BLaER1 (cell line): ENCODE results near the gene UBE2G2.

Experiments used
- H3K27ac ChIP-seq: shearing (Covaris generic); formaldehyde crosslinking; 2 replicates; pipeline ENCODE4 v1.8.1; 2022
- H3K27me3 ChIP-seq: shearing (Covaris generic); formaldehyde crosslinking; 2 replicates; pipeline ENCODE4 v1.8.1; 2022
- H3K36me3 ChIP-seq: shearing (Covaris generic); formaldehyde crosslinking; 2 replicates; pipeline ENCODE4 v1.8.1; 2022
- H3K4me1 ChIP-seq: shearing (Covaris generic); formaldehyde crosslinking; 2 replicates; pipeline ENCODE4 v1.8.1; 2022
- H3K4me2 ChIP-seq: shearing (Covaris generic); formaldehyde crosslinking; 2 replicates; pipeline ENCODE4 v1.8.1; 2022
- H3K4me3 ChIP-seq: shearing (Covaris generic); formaldehyde crosslinking; 2 replicates; pipeline ENCODE4 v1.8.1; 2022
- H3K9ac ChIP-seq: shearing (Covaris generic); formaldehyde crosslinking; 2 replicates; pipeline ENCODE4 v1.8.1; 2022
- H3K9me3 ChIP-seq: shearing (Covaris generic); formaldehyde crosslinking; 2 replicates; pipeline ENCODE4 v1.8.1; 2022
- H4K20me1 ChIP-seq: shearing (Covaris generic); formaldehyde crosslinking; 2 replicates; pipeline ENCODE4 v1.8.1; 2022
- Cebpa-rat ChIP-seq: shearing (Covaris generic); IDR thresholded peaks from 2 replicates; pipeline ENCODE4 v1.8.1; 2022

UBE2G2 gene

DNA sequence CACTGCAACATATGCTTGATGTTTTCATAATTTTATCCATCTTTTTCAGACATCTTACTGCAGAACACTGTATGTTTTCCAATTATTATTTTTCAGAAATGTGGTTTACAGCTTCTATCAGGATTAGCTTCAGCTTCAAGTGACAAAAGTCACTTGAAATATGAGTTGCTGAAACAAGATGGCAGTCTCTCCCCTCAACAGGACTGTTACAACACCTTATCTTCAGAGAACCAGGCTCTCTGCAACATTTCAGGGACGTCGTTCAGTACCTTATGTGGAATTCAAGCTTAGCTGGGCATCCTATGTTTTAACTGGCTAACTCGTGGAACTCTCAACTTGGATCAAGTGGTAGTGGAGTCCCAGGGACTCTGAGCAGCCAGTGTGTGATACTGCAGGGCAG, 2.0 kb upstream of the UBE2G2 start:
- H3K36me3 ChIP-seq = peaks cover 66% of the 10 kb centered on the region

DNA sequence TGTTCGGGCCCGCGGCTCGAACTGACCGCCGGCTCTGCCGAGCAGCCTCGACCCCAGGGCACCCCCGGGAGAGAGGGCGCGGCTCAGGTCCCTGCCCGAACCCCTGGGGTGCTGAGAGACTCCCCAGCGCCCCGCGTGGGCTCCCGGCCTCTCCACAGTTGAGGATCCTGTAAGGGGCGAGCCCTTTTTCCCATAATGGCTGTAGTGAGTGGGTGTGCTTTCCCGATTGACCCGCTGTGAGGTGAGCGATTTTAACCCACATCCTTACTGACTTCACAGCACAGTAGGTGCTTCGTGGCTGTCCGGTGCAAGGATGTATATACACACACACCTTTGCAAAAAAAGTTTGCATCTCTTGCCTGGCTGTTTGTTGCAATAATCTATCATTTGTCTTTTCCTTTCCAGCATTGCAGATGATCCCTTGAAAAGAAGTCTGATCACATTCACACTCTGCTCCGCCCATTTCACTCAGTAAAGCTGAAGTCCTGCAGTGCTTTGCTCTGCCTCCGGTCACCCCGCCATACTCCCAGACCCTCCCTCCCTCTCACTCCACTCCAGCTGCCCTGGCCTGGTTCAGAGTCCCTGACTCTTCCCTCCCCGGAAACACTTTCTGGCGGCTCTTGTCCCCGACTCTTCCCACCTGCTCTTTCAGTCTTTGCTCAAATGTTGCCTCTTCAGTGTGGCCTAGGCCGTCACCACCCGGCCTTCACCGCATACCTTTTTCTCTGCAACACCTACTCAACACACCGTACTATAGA, 955 bp upstream of the UBE2G2 start:
- peak overlapping the region; percentile 89 for H3K27ac ChIP-seq
- H3K9ac ChIP-seq = peak overlapping the region; percentile 90
- no peaks in the 10 kb centered on the region for H3K9me3 ChIP-seq
- peaks cover 66% of the 10 kb centered on the region for H3K36me3 ChIP-seq
- peaks cover 52% of the 10 kb centered on the region for H4K20me1 ChIP-seq
- no peak for TF ChIP-seq Cebpa-rat
- no peaks in the 10 kb centered on the region for H3K27me3 ChIP-seq
- H3K4me1 ChIP-seq = peaks cover 55% of the 10 kb centered on the region
- peak overlapping the region; percentile 99 for H3K4me2 ChIP-seq
- peak overlapping the region; percentile 85 for H3K4me3 ChIP-seq

More for the DNA sequence above, 2.0 kb upstream of the UBE2G2 start:
- H3K4me3 ChIP-seq = no peak overlapping the region
- no peak overlapping the region for H3K4me2 ChIP-seq
- H4K20me1 ChIP-seq = peaks cover 48% of the 10 kb centered on the region
- H3K27me3 ChIP-seq = no peaks in the 10 kb centered on the region
- peaks cover 55% of the 10 kb centered on the region for H3K4me1 ChIP-seq
- no peaks in the 10 kb centered on the region for H3K9me3 ChIP-seq
- H3K27ac ChIP-seq = no peak overlapping the region
- no peak for TF ChIP-seq Cebpa-rat
- H3K9ac ChIP-seq = no peak overlapping the region

DNA sequence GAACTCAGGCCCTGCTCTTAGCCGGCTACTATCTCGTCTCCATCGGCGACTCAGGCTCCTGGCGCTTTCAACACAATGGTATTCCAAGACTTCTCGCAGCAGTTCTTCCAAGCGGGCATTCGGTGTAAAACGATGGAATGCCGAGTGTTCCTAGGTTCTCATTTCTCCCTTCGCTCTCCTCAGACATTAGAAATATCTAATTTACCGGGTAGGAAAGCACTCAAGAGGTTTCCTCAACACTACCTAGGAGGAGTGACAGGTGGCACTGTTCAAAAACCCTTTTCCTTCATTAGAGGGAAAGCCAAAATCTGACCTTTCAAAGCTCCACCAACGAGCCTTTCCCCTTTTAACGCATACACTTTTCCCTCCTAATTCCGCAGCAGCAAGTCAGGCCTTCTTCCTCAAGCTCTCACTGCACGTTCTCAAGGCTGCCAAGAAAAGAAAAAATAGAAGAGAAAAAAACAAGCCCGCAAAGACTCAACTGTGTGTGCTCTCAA, 601 bp downstream of the UBE2G2 start:
- H3K4me3 ChIP-seq = peak overlapping the region; percentile 85
- H4K20me1 ChIP-seq = peaks cover 60% of the 10 kb centered on the region
- peaks cover 55% of the 10 kb centered on the region for H3K4me1 ChIP-seq
- no peaks in the 10 kb centered on the region for H3K27me3 ChIP-seq
- peaks cover 61% of the 10 kb centered on the region for H3K36me3 ChIP-seq
- H3K4me2 ChIP-seq = peak overlapping the region; percentile 99
- no peaks in the 10 kb centered on the region for H3K9me3 ChIP-seq
- H3K9ac ChIP-seq = peak overlapping the region; percentile 90
- H3K27ac ChIP-seq = peak overlapping the region; percentile 89
- no peak for TF ChIP-seq Cebpa-rat

DNA sequence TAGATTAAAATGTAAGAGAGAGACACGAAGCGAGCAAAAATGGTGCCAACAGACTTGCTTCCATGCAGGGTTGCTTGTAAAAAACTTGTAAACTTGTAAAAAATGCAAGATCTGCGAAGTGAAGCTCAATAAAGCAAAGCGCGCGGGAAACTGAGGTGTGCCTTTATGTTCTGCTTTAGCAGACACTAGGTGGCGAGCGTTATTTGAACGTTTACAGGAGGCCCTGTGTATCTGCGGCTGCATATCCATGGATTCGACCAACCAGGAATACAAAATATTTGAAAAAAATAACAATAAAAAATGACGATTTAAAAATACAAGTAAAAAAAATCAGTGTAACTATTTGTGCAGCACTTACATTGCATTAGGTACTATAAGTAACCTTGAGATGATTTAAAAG, 1.5 kb downstream of the UBE2G2 start:
- H3K27ac ChIP-seq = no peak overlapping the region
- no peak for TF ChIP-seq Cebpa-rat
- no peaks in the 10 kb centered on the region for H3K27me3 ChIP-seq
- peaks cover 64% of the 10 kb centered on the region for H4K20me1 ChIP-seq
- H3K4me3 ChIP-seq = peak overlapping the region; percentile 85
- no peaks in the 10 kb centered on the region for H3K9me3 ChIP-seq
- H3K4me2 ChIP-seq = peak overlapping the region; percentile 99
- H3K9ac ChIP-seq = peak overlapping the region; percentile 90
- peaks cover 46% of the 10 kb centered on the region for H3K4me1 ChIP-seq
- peaks cover 57% of the 10 kb centered on the region for H3K36me3 ChIP-seq

DNA sequence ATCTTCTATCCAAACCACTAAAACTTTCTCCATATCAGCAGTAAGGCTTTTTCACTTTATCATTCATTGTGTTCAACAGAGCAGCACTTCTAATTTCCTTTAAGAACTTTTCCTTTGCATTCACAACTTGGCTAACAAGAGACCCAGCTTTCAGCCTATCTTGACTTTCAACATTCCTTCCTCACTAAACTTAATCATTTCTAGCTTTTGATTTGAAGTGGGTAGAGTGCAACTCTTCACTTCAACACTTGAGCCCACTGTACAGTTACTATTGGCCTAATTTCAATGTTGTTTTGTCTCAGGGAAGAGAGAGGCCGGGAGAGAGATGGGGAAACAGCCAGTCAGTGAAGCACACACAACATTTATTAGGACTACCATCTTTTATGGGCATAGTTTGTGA, 2.0 kb downstream of the UBE2G2 start:
- H3K4me1 ChIP-seq = peaks cover 44% of the 10 kb centered on the region
- no peak overlapping the region; the same call in 1 of the 2 replicates for H3K4me3 ChIP-seq
- H4K20me1 ChIP-seq = peaks cover 68% of the 10 kb centered on the region
- H3K27me3 ChIP-seq = no peaks in the 10 kb centered on the region
- no peak for TF ChIP-seq Cebpa-rat
- H3K36me3 ChIP-seq = peaks cover 57% of the 10 kb centered on the region
- peak overlapping the region; percentile 90 for H3K9ac ChIP-seq
- peak overlapping the region; percentile 99 for H3K4me2 ChIP-seq
- H3K27ac ChIP-seq = no peak overlapping the region
- H3K9me3 ChIP-seq = no peaks in the 10 kb centered on the region

DNA sequence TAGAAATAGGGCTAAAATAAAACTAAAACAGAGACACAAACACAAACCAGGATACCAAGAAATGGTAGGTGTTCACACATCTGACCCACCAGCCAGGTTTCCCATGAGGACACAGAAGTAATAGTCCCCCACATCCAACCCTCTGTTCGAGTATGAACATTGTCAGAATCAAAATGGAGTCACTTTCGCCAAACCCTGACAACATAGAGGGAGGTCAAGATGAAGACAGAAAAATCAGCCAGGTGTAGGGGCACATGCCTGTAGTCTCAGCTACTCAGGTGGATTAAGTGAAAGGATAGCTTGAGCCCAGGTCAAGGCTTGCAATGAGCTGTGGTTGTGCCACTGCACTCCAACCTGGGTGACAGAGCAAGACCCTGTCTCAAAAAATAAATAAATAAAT, 3.8 kb downstream of the UBE2G2 start:
- Histone ChIP-seq H3K4me1 (peaks cover 33% of the 10 kb centered on the region), H3K36me3 (peaks cover 46% of the 10 kb centered on the region)

DNA sequence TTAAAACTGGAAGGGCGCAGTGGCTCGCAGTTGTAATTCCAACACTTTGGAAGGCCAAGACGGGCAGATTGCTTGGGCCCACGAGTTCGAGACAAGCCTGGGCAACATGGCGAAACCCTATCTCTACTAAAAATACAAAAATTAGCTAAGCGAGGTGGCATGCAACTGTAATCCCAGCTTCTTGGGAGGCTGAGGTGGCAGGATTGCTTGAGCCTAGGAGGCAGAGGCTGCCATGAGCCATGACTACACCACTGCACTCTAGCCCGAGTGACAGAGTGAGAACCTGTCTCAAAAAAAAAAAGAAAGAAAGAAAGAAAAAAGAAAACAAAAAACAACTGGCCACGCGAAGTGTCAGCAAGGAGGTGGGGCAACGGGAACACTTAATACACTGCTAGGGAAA, 6.3 kb downstream of the UBE2G2 start:
- no peaks in the 10 kb centered on the region for H3K27me3 ChIP-seq
- peaks cover 100% of the 10 kb centered on the region for H4K20me1 ChIP-seq
- H3K4me3 ChIP-seq = no peak overlapping the region
- no peak overlapping the region for H3K9ac ChIP-seq
- H3K4me2 ChIP-seq = no peak overlapping the region
- peaks cover 24% of the 10 kb centered on the region for H3K4me1 ChIP-seq
- no peak for TF ChIP-seq Cebpa-rat
- no peaks in the 10 kb centered on the region for H3K9me3 ChIP-seq
- no peak overlapping the region for H3K27ac ChIP-seq
- peaks cover 70% of the 10 kb centered on the region for H3K36me3 ChIP-seq

More for the DNA sequence above, 3.8 kb downstream of the UBE2G2 start:
- Histone ChIP-seq H3K9ac (no peak overlapping the region), H3K9me3 (no peaks in the 10 kb centered on the region), H4K20me1 (peaks cover 87% of the 10 kb centered on the region), H3K4me2 (no peak overlapping the region), H3K27me3 (no peaks in the 10 kb centered on the region), H3K27ac (no peak overlapping the region), H3K4me3 (no peak overlapping the region)
- no peak for TF ChIP-seq Cebpa-rat

DNA sequence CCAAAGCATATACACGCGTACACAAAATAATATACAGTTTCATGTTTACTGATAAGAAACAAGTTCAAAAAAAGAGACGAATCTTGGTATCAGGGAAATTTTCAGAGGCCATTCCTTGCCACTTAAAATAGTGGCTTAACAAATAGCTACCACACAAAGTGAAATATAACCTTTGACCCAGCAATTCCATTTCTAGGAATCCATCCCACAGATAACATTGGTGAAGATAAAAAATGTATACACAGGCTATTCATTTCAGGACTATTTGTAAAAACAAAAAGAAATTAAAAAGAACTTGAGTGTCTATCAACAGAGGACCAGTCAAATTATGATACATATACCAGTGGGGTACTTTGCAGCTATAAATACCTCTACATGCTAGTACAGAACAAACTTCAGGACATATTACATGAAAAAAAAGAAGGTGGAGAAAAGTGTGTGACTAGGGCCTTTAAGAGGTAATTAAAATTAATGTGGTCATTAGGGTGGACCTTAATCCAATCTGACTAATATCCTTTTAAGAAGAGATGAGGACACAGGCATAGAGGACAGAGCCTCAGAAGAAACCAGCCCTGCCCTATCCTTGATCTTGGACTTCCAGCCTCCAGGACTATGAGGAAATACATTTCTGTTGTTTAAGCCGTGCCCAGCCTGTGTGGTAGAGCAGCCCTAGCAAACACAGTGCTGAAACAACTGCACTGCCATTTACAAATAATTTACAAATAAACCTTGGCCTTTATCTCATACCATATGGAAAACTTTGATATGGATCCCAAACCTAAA, 7.8 kb downstream of the UBE2G2 start:
- H3K27ac ChIP-seq = no peak overlapping the region
- H4K20me1 ChIP-seq = peaks cover 100% of the 10 kb centered on the region
- peaks cover 10% of the 10 kb centered on the region for H3K4me1 ChIP-seq

DNA sequence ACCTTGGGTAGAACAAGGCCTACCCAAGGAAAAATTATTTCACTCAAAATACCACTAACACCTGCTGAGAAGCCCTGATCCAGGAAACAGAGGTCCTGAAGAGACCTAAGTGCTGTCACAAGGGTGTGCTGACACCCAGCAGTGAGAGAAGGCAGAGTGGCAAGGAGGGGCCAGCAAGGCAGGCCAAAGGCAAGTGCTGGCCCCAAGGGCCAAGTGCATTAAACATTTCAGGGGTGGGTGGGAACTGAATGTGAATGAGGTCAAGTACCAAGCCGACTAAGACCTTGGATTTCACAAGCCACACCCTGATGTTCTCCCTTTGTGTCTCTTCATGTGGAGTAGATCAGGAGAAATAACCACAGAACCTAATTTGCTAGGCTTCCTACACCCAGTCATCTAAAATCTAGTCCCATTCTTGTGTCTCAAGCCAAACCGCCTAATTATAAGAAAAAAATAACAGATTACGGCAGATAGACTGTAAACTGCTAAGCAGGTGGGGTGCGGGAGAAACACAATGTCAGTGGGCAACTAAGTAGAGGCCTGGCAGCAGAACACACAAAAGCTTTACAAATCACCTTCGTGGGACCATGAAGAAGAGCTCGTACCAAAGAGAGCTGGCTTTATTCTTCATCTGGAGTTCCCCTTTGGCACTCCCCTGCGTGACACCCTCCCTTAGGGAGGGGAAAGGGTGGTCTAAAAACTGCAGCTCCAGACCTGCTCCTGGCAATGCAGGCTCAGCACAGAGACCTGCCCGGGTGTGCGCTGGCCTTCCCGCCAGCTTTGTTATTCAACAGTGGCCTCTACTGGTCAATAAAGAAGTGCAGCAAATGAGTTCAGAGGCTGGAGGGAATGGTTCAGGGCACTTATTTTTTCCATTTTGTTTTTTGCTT, 8.7 kb downstream of the UBE2G2 start:
- no peaks in the 10 kb centered on the region for H3K27me3 ChIP-seq
- no peak overlapping the region for H3K27ac ChIP-seq
- H3K9ac ChIP-seq = no peak overlapping the region
- peaks cover 54% of the 10 kb centered on the region for H3K36me3 ChIP-seq
- no peaks in the 10 kb centered on the region for H3K9me3 ChIP-seq
- TF ChIP-seq Cebpa-rat = no peak
- H3K4me2 ChIP-seq = peak overlapping the region; percentile 39; the same call in 1 of the 2 replicates
- H4K20me1 ChIP-seq = peaks cover 100% of the 10 kb centered on the region
- peaks cover 10% of the 10 kb centered on the region for H3K4me1 ChIP-seq
- H3K4me3 ChIP-seq = no peak overlapping the region

More for the DNA sequence above, 7.8 kb downstream of the UBE2G2 start:
- Histone ChIP-seq H3K4me3 (no peak overlapping the region), H3K27me3 (no peaks in the 10 kb centered on the region), H3K9ac (no peak overlapping the region), H3K36me3 (peaks cover 62% of the 10 kb centered on the region), H3K4me2 (no peak overlapping the region), H3K9me3 (no peaks in the 10 kb centered on the region)
- no peak for TF ChIP-seq Cebpa-rat
